OCI-LY1 (cell line): ENCODE results near the gene DYRK3.

Source experiments
- EZH2 ChIP-seq: fragments of 200-600 bp; sonication (generic), shearing (Covaris generic); IDR thresholded peaks from 2 replicates; pipeline ENCODE4 v1.8.0; 2017; ENCODE audit warnings: borderline replicate concordance, mixed run types, mild to moderate bottlenecking, antibody characterized with exemption, low read length, moderate library complexity, mixed read lengths
- TF ChIP-seq, protein P1 (sequence below): fragments of 200-600 bp; sonication (generic), shearing (Covaris generic); IDR thresholded peaks from 2 replicates; pipeline ENCODE4 v1.5.1; 2017; ENCODE audit warnings: mild to moderate bottlenecking, antibody characterized with exemption, low read length, moderate library complexity, mixed read lengths

DNA sequence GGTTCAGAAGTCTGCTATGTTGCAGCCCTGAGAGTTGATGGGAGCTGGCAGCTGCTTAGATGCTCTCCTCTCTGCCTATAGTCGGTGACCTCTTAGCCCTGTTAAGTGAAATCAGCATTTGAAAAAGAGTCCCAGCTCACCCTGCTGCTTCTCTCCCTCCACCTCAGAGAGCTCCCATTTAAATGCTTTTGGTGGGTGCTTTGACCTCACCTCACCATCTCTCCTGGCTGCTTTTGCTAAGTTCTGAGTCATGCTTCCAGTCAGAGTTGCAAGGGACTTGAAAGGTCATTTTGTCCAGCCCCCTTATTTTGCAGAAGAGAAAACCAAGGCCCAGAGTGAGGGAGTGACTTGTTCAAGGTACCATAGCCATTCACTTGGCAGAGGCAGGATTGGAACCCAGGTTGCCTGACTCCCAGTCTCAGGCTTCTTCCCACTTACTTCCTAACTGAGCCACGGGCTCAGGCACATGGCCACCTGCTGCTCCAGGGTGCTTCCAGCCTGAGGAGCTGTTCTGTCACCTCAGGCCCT is 52.6 kb downstream of the DYRK3 start:
- TF ChIP-seq, protein P1, sequence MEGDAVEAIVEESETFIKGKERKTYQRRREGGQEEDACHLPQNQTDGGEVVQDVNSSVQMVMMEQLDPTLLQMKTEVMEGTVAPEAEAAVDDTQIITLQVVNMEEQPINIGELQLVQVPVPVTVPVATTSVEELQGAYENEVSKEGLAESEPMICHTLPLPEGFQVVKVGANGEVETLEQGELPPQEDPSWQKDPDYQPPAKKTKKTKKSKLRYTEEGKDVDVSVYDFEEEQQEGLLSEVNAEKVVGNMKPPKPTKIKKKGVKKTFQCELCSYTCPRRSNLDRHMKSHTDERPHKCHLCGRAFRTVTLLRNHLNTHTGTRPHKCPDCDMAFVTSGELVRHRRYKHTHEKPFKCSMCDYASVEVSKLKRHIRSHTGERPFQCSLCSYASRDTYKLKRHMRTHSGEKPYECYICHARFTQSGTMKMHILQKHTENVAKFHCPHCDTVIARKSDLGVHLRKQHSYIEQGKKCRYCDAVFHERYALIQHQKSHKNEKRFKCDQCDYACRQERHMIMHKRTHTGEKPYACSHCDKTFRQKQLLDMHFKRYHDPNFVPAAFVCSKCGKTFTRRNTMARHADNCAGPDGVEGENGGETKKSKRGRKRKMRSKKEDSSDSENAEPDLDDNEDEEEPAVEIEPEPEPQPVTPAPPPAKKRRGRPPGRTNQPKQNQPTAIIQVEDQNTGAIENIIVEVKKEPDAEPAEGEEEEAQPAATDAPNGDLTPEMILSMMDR: no peak
- no peak for TF ChIP-seq EZH2
